ENCODE data around the gene STARD9.
"Not testable (repeated sequence)": the region's sequence is repeated elsewhere in the genome, so short reads cannot be mapped to it uniquely, and the experiment has no call there.

The STARD9 gene

GRCh38 chr15:42632105-42632675, 56.8 kb downstream of the STARD9 start:
- DNase-seq, result no peak

GRCh38 chr15:42640109-42640508, 64.7 kb downstream of the STARD9 start:
- no peak for DNase-seq

GRCh38 chr15:42650208-42651066, 75.0 kb downstream of the STARD9 start:
- DNase-seq, result no peak

GRCh38 chr15:42665827-42666226, 90.4 kb downstream of the STARD9 start:
- no peak for DNase-seq

GRCh38 chr15:42667855-42668254, 92.4 kb downstream of the STARD9 start:
- DNase-seq, result no peak

GRCh38 chr15:42670451-42670850, 95.0 kb downstream of the STARD9 start:
- no peak for DNase-seq

GRCh38 chr15:42672444-42672843, 97.0 kb downstream of the STARD9 start:
- DNase-seq, result no peak

- DNase-seq, result no peak
Observed at GRCh38 chr15:42674472-42674871, 99.1 kb downstream of the STARD9 start.

DNA sequence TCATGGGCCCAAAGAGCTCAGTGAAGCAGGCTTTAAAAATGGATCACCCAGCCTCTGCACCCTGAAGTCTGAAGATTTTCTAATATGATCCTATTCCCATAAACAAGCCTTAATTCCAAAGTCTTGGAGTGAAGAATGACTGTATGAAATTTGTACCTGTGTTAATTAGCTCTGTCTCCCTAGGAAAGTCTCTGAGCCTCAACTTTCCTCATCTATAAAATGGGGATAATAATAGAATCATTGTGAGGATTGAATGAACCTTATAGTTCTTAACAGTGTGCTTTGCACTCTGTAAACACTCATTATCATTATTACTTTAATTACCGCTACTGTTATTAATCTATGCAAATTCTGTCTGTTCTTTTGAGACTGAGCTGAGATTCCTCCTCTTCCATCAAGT, 99.6 kb downstream of the STARD9 start:
- DNase-seq, result no peak

DNA sequence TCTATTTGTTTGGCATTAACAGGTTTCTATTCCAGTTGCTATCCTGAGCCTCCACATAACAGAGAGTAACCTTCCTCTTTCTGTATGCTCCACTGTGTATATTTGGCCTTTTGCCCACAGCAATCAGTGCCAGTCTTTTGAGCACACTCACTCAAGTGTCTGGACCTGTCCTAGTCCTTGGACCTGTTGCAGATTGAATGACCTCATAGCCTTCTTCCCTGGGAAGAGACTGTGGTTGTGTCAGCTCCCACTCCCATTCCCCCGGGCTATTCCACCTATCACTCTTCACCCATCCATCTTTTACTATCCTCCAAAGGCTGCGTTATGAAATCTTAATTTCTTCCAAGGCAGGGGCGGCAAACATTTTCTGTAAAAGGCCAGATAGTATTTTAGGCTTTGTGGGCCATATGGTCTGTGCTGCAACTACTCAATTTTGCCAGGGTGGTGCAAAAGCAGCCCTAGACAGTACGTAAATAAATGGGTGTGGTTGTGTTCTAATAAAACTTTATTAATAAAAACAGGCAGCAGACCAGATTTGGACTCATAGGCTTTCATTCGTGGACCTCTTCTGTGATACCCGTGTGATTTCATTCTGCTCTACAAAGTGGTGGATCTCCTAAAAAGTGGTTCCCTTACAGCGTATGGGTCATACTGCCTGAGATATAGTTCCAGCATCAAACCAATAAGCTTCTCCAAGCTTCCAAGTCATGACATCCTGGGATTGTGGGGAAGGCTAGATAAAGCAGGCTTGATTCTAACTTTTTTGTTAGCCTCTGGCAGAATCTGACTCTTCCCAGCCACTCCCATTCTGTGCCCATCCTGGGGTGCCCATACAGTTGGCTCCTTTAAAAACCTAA, 104.1 kb downstream of the STARD9 start:
- DNase-seq, result no peak

- DNase-seq, result not testable (repeated sequence)
Observed at GRCh38 chr15:42680142-42680482, 104.7 kb downstream of the STARD9 start.

DNA sequence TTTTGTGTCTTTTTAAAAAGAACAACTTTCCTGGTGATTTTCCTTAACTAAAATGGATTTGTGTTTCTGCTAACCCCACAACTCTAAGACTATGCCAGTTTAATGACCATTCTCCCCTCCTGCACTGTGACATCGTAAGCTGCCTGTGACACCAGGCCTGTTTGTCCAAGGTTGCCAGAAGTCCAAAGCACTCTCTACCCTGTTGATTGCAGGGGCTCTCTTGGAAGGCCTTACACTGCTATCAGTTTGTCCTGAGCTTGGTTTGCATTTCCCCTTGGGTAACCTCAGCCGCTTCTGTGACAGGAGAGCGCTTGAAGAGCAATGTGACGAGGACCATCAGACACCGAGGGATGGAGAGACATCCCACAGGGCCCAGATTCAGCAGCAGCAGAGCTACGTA, 105.7 kb downstream of the STARD9 start:
- no peak for DNase-seq

- no peak for DNase-seq
Observed at GRCh38 chr15:42686281-42686680, 110.9 kb downstream of the STARD9 start.

- DNase-seq, result no peak
Observed at GRCh38 chr15:42687740-42688139, 112.3 kb downstream of the STARD9 start.

- no peak for DNase-seq
Observed at GRCh38 chr15:42688301-42688700, 112.9 kb downstream of the STARD9 start.

DNA sequence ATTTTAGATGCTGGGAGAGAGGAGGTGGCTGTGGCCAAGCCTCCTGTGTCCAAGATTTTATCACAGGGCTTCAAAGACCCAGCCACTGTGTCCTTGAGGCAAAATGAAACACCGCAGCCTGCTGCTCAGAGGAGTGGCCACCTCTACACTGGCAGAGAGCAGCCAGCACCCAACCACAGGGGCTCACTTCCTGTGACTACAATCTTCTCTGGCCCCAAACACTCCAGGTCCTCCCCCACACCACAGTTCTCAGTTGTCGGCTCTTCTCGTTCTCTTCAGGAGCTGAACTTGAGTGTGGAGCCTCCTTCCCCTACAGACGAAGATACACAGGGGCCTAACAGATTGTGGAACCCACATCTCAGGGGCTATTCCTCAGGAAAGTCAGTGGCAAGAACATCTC, 115.9 kb downstream of the STARD9 start:
- DNase-seq, result no peak

DNA sequence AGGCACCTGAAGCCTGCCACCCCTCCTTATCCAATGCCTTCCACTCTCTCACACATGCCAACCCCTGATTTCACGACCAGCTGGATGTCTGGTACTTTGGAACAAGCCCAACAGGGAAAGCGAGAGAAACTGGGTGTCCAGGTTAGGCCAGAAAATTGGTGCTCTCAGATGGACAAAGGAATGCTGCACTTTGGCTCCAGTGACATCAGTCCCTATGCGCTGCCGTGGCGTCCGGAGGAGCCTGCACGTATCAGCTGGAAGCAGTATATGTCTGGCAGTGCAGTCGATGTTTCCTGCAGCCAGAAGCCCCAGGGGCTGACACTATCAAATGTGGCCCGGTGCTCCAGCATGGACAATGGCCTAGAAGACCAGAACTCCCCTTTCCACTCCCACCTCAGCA, 116.4 kb downstream of the STARD9 start:
- DNase-seq, result no peak

GRCh38 chr15:42692536-42692935, 117.1 kb downstream of the STARD9 start:
- DNase-seq, result no peak

- no peak for DNase-seq
Observed at GRCh38 chr15:42692997-42693396, 117.6 kb downstream of the STARD9 start.

GRCh38 chr15:42693496-42693895, 118.1 kb downstream of the STARD9 start:
- DNase-seq, result no peak

DNA sequence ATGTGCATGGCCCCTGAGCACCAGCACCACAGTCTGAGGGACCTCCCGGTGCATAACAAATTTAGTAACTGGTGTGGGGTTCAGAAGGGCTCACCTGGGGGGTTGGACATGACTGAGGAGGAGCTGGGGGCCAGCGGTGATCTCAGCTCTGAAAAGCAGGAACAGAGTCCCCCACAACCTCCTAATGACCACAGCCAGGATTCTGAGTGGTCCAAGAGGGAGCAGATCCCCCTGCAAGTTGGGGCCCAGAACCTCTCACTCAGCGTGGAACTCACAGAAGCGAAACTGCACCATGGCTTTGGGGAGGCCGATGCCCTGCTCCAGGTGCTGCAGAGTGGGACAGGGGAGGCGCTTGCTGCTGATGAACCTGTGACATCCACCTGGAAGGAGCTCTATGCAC, 118.5 kb downstream of the STARD9 start:
- no peak for DNase-seq

GRCh38 chr15:42694398-42694797, 119.0 kb downstream of the STARD9 start:
- no peak for DNase-seq

DNA sequence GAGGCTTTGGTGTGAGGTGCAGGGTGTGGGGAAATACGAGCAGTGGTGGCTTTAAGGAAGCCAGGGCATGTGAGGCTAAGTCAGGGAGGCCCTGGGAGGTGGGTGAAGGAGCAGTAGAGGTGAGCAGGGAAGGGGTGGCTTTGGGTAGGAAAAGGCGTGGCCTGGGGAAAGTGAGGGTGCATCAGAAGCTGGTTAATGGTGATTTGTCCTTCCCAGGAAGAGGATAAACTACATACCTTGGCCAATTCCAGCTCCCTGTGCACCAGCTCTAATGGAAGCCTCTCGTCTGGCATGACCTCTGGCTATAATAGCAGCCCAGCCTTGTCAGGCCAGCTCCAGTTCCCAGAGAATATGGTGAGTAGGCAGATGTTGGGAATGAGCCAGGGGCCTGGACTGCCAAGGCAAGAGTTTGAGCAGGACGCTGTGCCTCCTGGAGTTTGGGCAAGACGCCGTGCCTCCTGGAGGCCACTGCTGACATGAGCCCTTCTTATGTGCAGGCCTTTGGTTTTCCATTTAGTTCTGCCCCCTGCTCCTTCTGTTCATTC, 120.2 kb downstream of the STARD9 start:
- DNase-seq, result no peak

- DNase-seq, result no peak
Observed at GRCh38 chr15:42696626-42697025, 121.2 kb downstream of the STARD9 start.

Data from T1000 (cell line).